Prostate gland (tissue), 2 donors: ENCODE data around the gene IGLL5.

ENCODE experiments used
- CTCF ChIP-seq, 4 experiments: fragments of 200-600 bp in 2 of 4; fragments of 450-650 bp in 2 of 4; sonication (generic) in 2 of 4; IDR thresholded peaks; 1 replicate in 3 of 4; 2 replicates in 1 of 4; pipeline ENCODE4 v1.5.1; 2016 to 2019; ENCODE audit warnings: antibody characterized with exemption in 4 of 4, mild to moderate bottlenecking in 2 of 4, moderate library complexity in 2 of 4
- POLR2A ChIP-seq: fragments of 450-650 bp; IDR thresholded peaks from one replicate; pipeline ENCODE4 v1.6.1; 2016; ENCODE audit warnings: antibody characterized with exemption, mild to moderate bottlenecking

GRCh38 chr22:22897091-22897490, 9.5 kb downstream of the IGLL5 start:
- TF ChIP-seq CTCF (IDR thresholded peaks at IDR 0.05) (no peak), POLR2A (no peak)
